ENCODE results near the gene CHTF18.

Gene CHTF18

GRCh38 chr16:821751-822150, 33.3 kb downstream of the CHTF18 start:
- no peak overlapping the region for H3K9ac ChIP-seq (ENCODE audit: low read length in 2 of 2)
- peaks cover 3% of the 10 kb centered on the region for H3K4me1 ChIP-seq (ENCODE audit: control insufficient read depth, insufficient read depth, low read length)
- H3K36me3 ChIP-seq (ENCODE audit: control insufficient read depth in 2 of 2, insufficient read depth in 2 of 2, low read length in 2 of 2): no peaks in the 10 kb centered on the region
- H3K27me3 ChIP-seq (ENCODE audit: control insufficient read depth in 1 of 2, insufficient read depth in 2 of 2, low read length in 2 of 2): peaks cover 27 to 41% of the 10 kb centered on the region in 2 donors
- no peak overlapping the region for H3K27ac ChIP-seq (ENCODE audit: low read length)
- peaks cover 0 to 5% of the 10 kb centered on the region in 2 donors for H3K9me3 ChIP-seq (ENCODE audit: control insufficient read depth in 2 of 2, low read length in 2 of 2)
- no peak overlapping the region for H3K4me3 ChIP-seq (ENCODE audit: low read length in 2 of 2)

DNA sequence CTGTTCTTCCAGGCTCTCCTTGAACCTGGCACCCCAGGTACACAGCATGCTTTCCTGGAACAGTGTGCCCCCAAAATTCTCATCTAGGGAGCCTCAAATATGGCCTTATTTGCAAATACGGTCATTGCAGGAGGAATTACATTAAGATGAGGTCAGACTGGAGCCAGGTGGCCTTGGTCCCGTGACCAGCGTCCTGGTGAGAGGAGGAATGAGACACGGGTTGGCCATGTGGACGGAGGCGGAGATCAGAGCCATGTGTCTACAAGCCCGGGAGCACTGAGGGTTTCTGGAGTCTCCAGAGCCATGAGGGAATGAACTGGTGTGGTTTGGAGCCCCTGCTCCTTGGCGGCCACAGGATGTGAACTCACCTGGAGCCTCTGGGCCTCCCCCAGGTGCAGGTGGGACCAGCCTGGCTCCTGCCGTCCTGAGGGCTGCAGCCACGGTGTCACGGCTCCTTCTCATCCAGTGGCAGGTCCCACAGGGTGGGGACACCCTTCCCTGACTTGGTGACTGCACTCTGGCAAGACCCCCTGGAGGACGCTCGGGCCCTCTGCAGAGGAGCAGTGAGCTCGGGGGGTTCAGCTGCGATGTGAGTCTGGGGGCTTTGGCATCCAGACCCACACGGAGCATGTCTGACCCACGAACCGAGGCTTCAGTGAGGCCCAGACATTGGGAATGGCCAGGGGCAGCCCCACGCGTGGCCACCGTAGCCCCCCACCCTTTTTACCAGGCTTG, 33.9 kb downstream of the CHTF18 start:
- H3K9me3 ChIP-seq (ENCODE audit: control insufficient read depth in 2 of 2, low read length in 2 of 2): peaks cover 0 to 5% of the 10 kb centered on the region in 2 donors
- no peak overlapping the region for H3K4me3 ChIP-seq (ENCODE audit: low read length in 2 of 2)
- no peaks in the 10 kb centered on the region for H3K36me3 ChIP-seq (ENCODE audit: control insufficient read depth in 2 of 2, insufficient read depth in 2 of 2, low read length in 2 of 2)
- peaks cover 3% of the 10 kb centered on the region for H3K4me1 ChIP-seq (ENCODE audit: control insufficient read depth, insufficient read depth, low read length)
- H3K9ac ChIP-seq (ENCODE audit: low read length in 2 of 2): no peak overlapping the region
- H3K27me3 ChIP-seq (ENCODE audit: control insufficient read depth in 1 of 2, insufficient read depth in 2 of 2, low read length in 2 of 2): peaks cover 27 to 36% of the 10 kb centered on the region in 2 donors
- H3K27ac ChIP-seq (ENCODE audit: low read length): no peak overlapping the region

GRCh38 chr16:822909-823297, 34.5 kb downstream of the CHTF18 start:
- Histone ChIP-seq H3K9ac (ENCODE audit: low read length in 2 of 2) (no peak overlapping the region), H3K4me1 (ENCODE audit: control insufficient read depth, insufficient read depth, low read length) (peaks cover 3% of the 10 kb centered on the region), H3K27ac (ENCODE audit: low read length) (no peak overlapping the region), H3K9me3 (ENCODE audit: control insufficient read depth in 2 of 2, low read length in 2 of 2) (peaks cover 0 to 5% of the 10 kb centered on the region in 2 donors), H3K27me3 (ENCODE audit: control insufficient read depth in 1 of 2, insufficient read depth in 2 of 2, low read length in 2 of 2) (peaks cover 27 to 32% of the 10 kb centered on the region in 2 donors), H3K4me3 (ENCODE audit: low read length in 2 of 2) (no peak overlapping the region), H3K36me3 (ENCODE audit: control insufficient read depth in 2 of 2, insufficient read depth in 2 of 2, low read length in 2 of 2) (no peaks in the 10 kb centered on the region)

- no peaks in the 10 kb centered on the region for H3K36me3 ChIP-seq (ENCODE audit: control insufficient read depth in 2 of 2, insufficient read depth in 2 of 2, low read length in 2 of 2)
- H3K27me3 ChIP-seq (ENCODE audit: control insufficient read depth in 1 of 2, insufficient read depth in 2 of 2, low read length in 2 of 2): peaks cover 18 to 21% of the 10 kb centered on the region in 2 donors
Measured at GRCh38 chr16:824194-824593, 35.8 kb downstream of the CHTF18 start.

GRCh38 chr16:824601-825000, 36.2 kb downstream of the CHTF18 start:
- no peaks in the 10 kb centered on the region for H3K9me3 ChIP-seq (ENCODE audit: control insufficient read depth in 2 of 2, low read length in 2 of 2)
- H3K4me3 ChIP-seq (ENCODE audit: low read length in 2 of 2): no peak overlapping the region
- peaks cover 3% of the 10 kb centered on the region for H3K4me1 ChIP-seq (ENCODE audit: control insufficient read depth, insufficient read depth, low read length)
- H3K36me3 ChIP-seq (ENCODE audit: control insufficient read depth in 2 of 2, insufficient read depth in 2 of 2, low read length in 2 of 2): no peaks in the 10 kb centered on the region
- H3K9ac ChIP-seq (ENCODE audit: low read length in 2 of 2): no peak overlapping the region
- H3K27me3 ChIP-seq (ENCODE audit: control insufficient read depth in 1 of 2, insufficient read depth in 2 of 2, low read length in 2 of 2): peaks cover 17 to 18% of the 10 kb centered on the region in 2 donors
- H3K27ac ChIP-seq (ENCODE audit: low read length): no peak overlapping the region

More at GRCh38 chr16:824194-824593, 35.8 kb downstream of the CHTF18 start:
- Histone ChIP-seq H3K9ac (ENCODE audit: low read length in 2 of 2) (no peak overlapping the region), H3K4me3 (ENCODE audit: low read length in 2 of 2) (no peak overlapping the region), H3K4me1 (ENCODE audit: control insufficient read depth, insufficient read depth, low read length) (peaks cover 3% of the 10 kb centered on the region), H3K27ac (ENCODE audit: low read length) (no peak overlapping the region), H3K9me3 (ENCODE audit: control insufficient read depth in 2 of 2, low read length in 2 of 2) (no peaks in the 10 kb centered on the region)

DNA sequence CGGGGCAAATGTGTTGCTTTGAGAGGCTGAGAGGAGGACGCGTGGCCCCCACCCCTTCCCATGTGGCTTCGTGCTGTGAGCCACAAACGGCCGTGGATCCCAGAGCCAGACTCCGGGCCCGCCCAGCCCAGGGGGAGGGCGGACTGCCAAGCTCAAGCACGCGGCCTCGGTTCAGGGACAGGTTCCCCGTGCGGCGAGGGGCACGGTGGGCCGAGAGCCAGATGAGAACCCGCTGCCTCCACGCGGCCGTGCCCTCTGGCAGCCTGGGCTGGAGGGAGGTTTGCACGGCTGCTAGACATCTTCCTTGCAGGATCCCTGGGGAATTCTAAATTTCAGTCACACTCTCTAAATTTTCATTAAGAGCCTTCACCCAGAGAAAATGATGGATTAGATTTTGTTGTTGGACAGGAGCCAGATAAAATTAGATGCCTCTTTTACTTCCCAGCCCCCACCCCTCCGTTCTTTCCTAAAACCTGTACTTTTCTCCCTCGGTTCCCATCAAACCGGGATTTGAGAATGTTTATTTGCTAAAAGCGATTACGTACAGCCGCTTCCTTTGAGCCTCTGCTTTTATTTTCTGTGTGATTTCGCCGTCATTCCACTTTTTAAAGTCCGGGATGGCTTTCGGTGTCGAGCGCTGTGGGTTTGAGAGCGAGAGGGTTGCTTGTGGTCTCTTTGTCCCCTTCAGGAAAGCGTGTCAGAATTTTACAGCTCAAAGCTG, 37.1 kb downstream of the CHTF18 start:
- Histone ChIP-seq H3K27ac (ENCODE audit: low read length) (no peak overlapping the region), H3K9ac (ENCODE audit: low read length in 2 of 2) (no peak overlapping the region), H3K27me3 (ENCODE audit: control insufficient read depth in 1 of 2, insufficient read depth in 2 of 2, low read length in 2 of 2) (peaks cover 16 to 18% of the 10 kb centered on the region in 2 donors), H3K36me3 (ENCODE audit: control insufficient read depth in 2 of 2, insufficient read depth in 2 of 2, low read length in 2 of 2) (no peaks in the 10 kb centered on the region), H3K4me3 (ENCODE audit: low read length in 2 of 2) (peak overlapping the region in 1 of 2 donors; percentile 44), H3K9me3 (ENCODE audit: control insufficient read depth in 2 of 2, low read length in 2 of 2) (no peaks in the 10 kb centered on the region), H3K4me1 (ENCODE audit: control insufficient read depth, insufficient read depth, low read length) (peaks cover 3% of the 10 kb centered on the region)

DNA sequence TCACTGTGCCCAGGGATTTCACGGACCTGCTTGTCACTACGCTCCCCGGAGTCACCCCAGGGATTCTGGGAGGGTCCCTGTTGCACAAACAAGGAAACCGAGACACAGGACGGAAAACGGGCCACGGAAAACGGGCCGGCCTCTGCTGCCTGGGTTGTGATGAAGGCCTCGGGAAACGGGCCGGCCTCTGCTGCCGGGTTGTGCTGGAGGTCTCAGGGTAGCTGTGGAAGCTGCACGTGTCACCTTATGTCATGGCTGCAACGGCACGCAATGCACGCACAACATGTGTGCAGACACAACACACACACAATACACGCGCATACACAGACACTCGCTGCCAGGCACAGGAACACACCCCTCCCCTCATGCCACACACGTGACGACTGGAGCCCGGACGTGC, 39.1 kb downstream of the CHTF18 start:
- no peaks in the 10 kb centered on the region for H3K9me3 ChIP-seq (ENCODE audit: control insufficient read depth in 2 of 2, low read length in 2 of 2)
- no peak overlapping the region for H3K4me3 ChIP-seq (ENCODE audit: low read length in 2 of 2)
- H3K27ac ChIP-seq (ENCODE audit: low read length): no peak overlapping the region
- peaks cover 3% of the 10 kb centered on the region for H3K4me1 ChIP-seq (ENCODE audit: control insufficient read depth, insufficient read depth, low read length)
- H3K36me3 ChIP-seq (ENCODE audit: control insufficient read depth in 2 of 2, insufficient read depth in 2 of 2, low read length in 2 of 2): no peaks in the 10 kb centered on the region
- H3K9ac ChIP-seq (ENCODE audit: low read length in 2 of 2): no peak overlapping the region
- H3K27me3 ChIP-seq (ENCODE audit: control insufficient read depth in 1 of 2, insufficient read depth in 2 of 2, low read length in 2 of 2): peaks cover 8 to 15% of the 10 kb centered on the region in 2 donors

DNA sequence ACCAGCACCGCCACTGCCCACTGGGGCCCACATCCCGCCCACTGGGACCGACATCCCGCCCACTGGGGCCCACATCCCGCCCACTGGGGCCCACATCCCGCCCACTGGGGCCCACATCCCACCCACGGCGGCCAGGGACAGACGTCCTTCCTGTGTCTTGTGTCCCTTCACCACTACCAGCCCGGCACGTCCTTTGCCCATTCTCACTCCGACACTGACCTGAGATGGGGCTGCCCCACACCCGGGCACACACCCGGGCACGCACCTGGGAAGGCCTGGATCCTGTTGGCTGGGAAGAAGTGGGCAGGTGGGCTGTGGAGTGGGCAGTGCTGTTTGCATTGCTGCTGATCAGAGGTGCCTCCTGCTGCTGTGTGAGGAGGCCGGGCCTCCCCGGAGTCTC, 40.5 kb downstream of the CHTF18 start:
- H3K4me3 ChIP-seq (ENCODE audit: low read length in 2 of 2): no peak overlapping the region
- no peaks in the 10 kb centered on the region for H3K36me3 ChIP-seq (ENCODE audit: control insufficient read depth in 2 of 2, insufficient read depth in 2 of 2, low read length in 2 of 2)
- H3K4me1 ChIP-seq (ENCODE audit: control insufficient read depth, insufficient read depth, low read length): peaks cover 3% of the 10 kb centered on the region
- no peak overlapping the region for H3K27ac ChIP-seq (ENCODE audit: low read length)
- H3K9me3 ChIP-seq (ENCODE audit: control insufficient read depth in 2 of 2, low read length in 2 of 2): peaks cover 0 to 4% of the 10 kb centered on the region in 2 donors
- peaks cover 8 to 9% of the 10 kb centered on the region in 2 donors for H3K27me3 ChIP-seq (ENCODE audit: control insufficient read depth in 1 of 2, insufficient read depth in 2 of 2, low read length in 2 of 2)
- H3K9ac ChIP-seq (ENCODE audit: low read length in 2 of 2): no peak overlapping the region

- Histone ChIP-seq H3K27me3 (ENCODE audit: control insufficient read depth in 1 of 2, insufficient read depth in 2 of 2, low read length in 2 of 2) (peaks cover 1 to 2% of the 10 kb centered on the region in 2 donors), H3K4me1 (ENCODE audit: control insufficient read depth, insufficient read depth, low read length) (no peaks in the 10 kb centered on the region), H3K4me3 (ENCODE audit: low read length in 2 of 2) (no peak overlapping the region), H3K9ac (ENCODE audit: low read length in 2 of 2) (no peak overlapping the region), H3K36me3 (ENCODE audit: control insufficient read depth in 2 of 2, insufficient read depth in 2 of 2, low read length in 2 of 2) (no peaks in the 10 kb centered on the region), H3K9me3 (ENCODE audit: control insufficient read depth in 2 of 2, low read length in 2 of 2) (peaks cover 0 to 11% of the 10 kb centered on the region in 2 donors), H3K27ac (ENCODE audit: low read length) (no peak overlapping the region)
Measured at GRCh38 chr16:830107-830870, 41.9 kb downstream of the CHTF18 start.

DNA sequence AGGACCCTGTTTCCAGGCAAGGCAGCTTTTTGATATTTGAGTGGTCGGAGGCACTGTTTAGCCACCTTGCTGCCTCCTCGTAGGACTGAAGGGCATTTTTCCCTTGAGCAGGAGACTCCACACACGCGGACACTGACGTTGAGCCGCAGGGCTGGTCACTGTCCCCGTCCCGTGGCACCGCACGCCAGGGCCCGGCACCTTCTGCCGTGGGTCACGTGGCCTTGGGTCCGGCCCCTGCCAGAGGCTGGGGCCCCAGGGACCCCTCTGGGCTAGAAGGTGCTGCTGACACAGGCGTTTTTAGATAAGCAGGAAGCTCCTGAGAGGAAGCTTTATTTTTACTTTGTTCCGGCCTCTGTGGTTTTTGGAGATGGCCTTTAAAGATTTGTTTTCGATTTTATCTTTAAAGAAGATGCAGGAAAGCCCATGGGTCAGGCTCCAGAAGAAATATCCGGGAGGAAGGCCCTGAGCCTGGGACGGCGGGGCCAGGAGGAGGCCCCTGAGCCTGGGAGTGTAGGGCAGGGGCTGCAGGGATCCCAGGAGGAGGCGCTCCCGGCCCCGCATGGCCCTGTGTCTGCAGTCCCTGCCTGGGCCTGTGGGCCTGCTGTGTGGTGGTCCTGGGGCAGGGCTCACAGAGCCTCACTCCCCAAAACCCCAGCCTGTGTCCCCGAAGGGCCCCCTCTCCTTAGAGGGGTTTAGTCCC, 42.6 kb downstream of the CHTF18 start:
- H3K36me3 ChIP-seq (ENCODE audit: control insufficient read depth in 2 of 2, insufficient read depth in 2 of 2, low read length in 2 of 2): no peaks in the 10 kb centered on the region
- H3K4me3 ChIP-seq (ENCODE audit: low read length in 2 of 2): no peak overlapping the region
- H3K9ac ChIP-seq (ENCODE audit: low read length in 2 of 2): no peak overlapping the region
- peaks cover under 1 to 19% of the 10 kb centered on the region in 2 donors for H3K9me3 ChIP-seq (ENCODE audit: control insufficient read depth in 2 of 2, low read length in 2 of 2)
- no peaks in the 10 kb centered on the region for H3K4me1 ChIP-seq (ENCODE audit: control insufficient read depth, insufficient read depth, low read length)
- H3K27me3 ChIP-seq (ENCODE audit: control insufficient read depth in 1 of 2, insufficient read depth in 2 of 2, low read length in 2 of 2): no peaks in the 10 kb centered on the region
- no peak overlapping the region for H3K27ac ChIP-seq (ENCODE audit: low read length)
